H1 (cell line): Measurements from ENCODE around the gene DNTT. TPM values are rescaled to one million over a fixed set of nuclear protein-coding genes. Genes with fewer than 3 reads are reported as not detected.
A peak's percentile ranks its signal among the peaks of the same experiment; 100 is the strongest.

Source experiments
- CTCF ChIA-PET: fragments of 300-600 bp; sonication (Branson Sonifier 250); formaldehyde crosslinking; loops from one replicate; lab custom pipeline; 2021; ENCODE audit not compliant: partially characterized antibody; lab: Charles Lee
- POLR2A ChIA-PET: fragments of 300-600 bp; sonication (Branson Sonifier 250); formaldehyde crosslinking; loops from one replicate; lab custom pipeline; 2021; ENCODE audit warnings: inconsistent platforms; ENCODE audit not compliant: partially characterized antibody; lab: Charles Lee
- DNase-seq, 2 experiments: peaks; one replicate each; pipeline versions ENCODE4 v3.0.0 to v3.0.0-alpha.2; 2010 to 2022; ENCODE audit warnings: low spot score in 2 of 2, low read depth in 1 of 2, mixed read lengths in 1 of 2
- FAIRE-seq: peaks from 2 replicates; lab custom pipeline; 2011; peaks lifted over from hg19 to GRCh38; lab: Jason Lieb, UNC
- H2AFZ ChIP-seq: 2 replicates; pipeline ENCODE4 v1.8.1; 2012; ENCODE audit warnings: low read length, inconsistent platforms
- H2AK5ac ChIP-seq: 2 replicates; pipeline ENCODE4 v1.6.1; 2013; ENCODE audit warnings: low read depth, low read length
- H2BK120ac ChIP-seq: replicated peaks from 2 replicates; pipeline ENCODE3; 2013; ENCODE audit warnings: low read depth, low read length, inconsistent platforms
- H2BK12ac ChIP-seq: 2 replicates; pipeline ENCODE4 v1.6.1; 2013; ENCODE audit warnings: low read depth, low read length
- H2BK15ac ChIP-seq: 2 replicates; pipeline ENCODE4 v1.6.1; 2013; ENCODE audit warnings: low read length
- H2BK20ac ChIP-seq: 2 replicates; pipeline ENCODE4 v1.6.1; 2013; ENCODE audit warnings: low read length
- H2BK5ac ChIP-seq: 2 replicates; pipeline ENCODE4 v1.6.1; 2013; ENCODE audit warnings: low read depth, low read length
- H3K14ac ChIP-seq: 2 replicates; pipeline ENCODE4 v1.6.1; 2013; ENCODE audit warnings: inconsistent platforms; ENCODE audit not compliant: insufficient read length
- H3K18ac ChIP-seq: 2 replicates; pipeline ENCODE4 v1.6.1; 2013; ENCODE audit warnings: low read length; ENCODE audit errors: extremely low read depth
- H3K23ac ChIP-seq: 2 replicates; pipeline ENCODE4 v1.6.1; 2013; ENCODE audit warnings: inconsistent platforms; ENCODE audit not compliant: insufficient read length
- H3K23me2 ChIP-seq: 2 replicates; pipeline ENCODE4 v1.6.1; 2013; ENCODE audit warnings: low read depth, low read length
- H3K27ac ChIP-seq: 2 replicates; pipeline ENCODE4 v1.6.1; 2011; ENCODE audit warnings: low read depth, low read length, inconsistent platforms
- H3K27me3 ChIP-seq, 4 experiments: replicated peaks in 1 of 4; 1 replicate in 1 of 4; 2 replicates in 3 of 4; pipeline versions ENCODE4 v1.6.1 to v1.8.1; 2011 to 2013; ENCODE audit warnings: low read length in 3 of 4, mild to moderate bottlenecking in 3 of 4, inconsistent platforms in 2 of 4, mixed read lengths in 2 of 4, moderate library complexity in 1 of 4; ENCODE audit not compliant: control insufficient read depth in 3 of 4, insufficient read depth in 3 of 4; ENCODE audit errors: extremely low read depth in 1 of 4
- H3K36me3 ChIP-seq, 4 experiments: 2 replicates each; pipeline versions ENCODE4 v1.6.1 to v1.8.1; 2011 to 2013; ENCODE audit warnings: mild to moderate bottlenecking in 4 of 4, low read length in 3 of 4, moderate library complexity in 2 of 4, control low read depth in 1 of 4, inconsistent platforms in 1 of 4; ENCODE audit not compliant: insufficient read depth in 4 of 4, control insufficient read depth in 2 of 4
- H3K4ac ChIP-seq: replicated peaks from 2 replicates; pipeline ENCODE3; 2013; ENCODE audit warnings: low read length, low read depth, mixed read lengths, inconsistent platforms; ENCODE audit not compliant: insufficient read length
- H3K4me1 ChIP-seq, 4 experiments: replicated peaks in 1 of 4; 1 replicate in 1 of 4; 2 replicates in 3 of 4; pipeline versions ENCODE4 v1.6.1 to v1.8.1; 2011 to 2013; ENCODE audit warnings: low read length in 3 of 4, inconsistent platforms in 2 of 4, mixed read lengths in 1 of 4; ENCODE audit not compliant: insufficient read depth in 4 of 4, control insufficient read depth in 3 of 4
- H3K4me2 ChIP-seq, 2 experiments: 2 replicates each; pipeline versions ENCODE4 v1.6.1 to v1.8.1; 2011 to 2013; ENCODE audit warnings: low read depth in 2 of 2, low read length in 2 of 2, control low read depth in 1 of 2, inconsistent platforms in 1 of 2, mild to moderate bottlenecking in 1 of 2; ENCODE audit not compliant: insufficient read depth in 1 of 2
- H3K4me3 ChIP-seq, 4 experiments: fragments of 200-600, 300-600 bp in 1 of 4; sonication (generic), shearing (Covaris generic), sonication (Bioruptor Twin) in 1 of 4; 2 replicates each; pipeline versions ENCODE4 v1.5.1 to v1.8.1; 2011 to 2016; ENCODE audit warnings: low read length in 4 of 4, low read depth in 3 of 4, control low read depth in 2 of 4, inconsistent platforms in 2 of 4, mild to moderate bottlenecking in 2 of 4, mixed read lengths in 1 of 4, moderate library complexity in 1 of 4; ENCODE audit not compliant: insufficient read depth in 2 of 4; ENCODE audit errors: extremely low read depth in 1 of 4
- H3K56ac ChIP-seq: replicated peaks from 2 replicates; pipeline ENCODE3; 2013; ENCODE audit warnings: low read depth, mild to moderate bottlenecking, mixed read lengths, low read length, inconsistent platforms; ENCODE audit not compliant: insufficient read length
- H3K79me1 ChIP-seq: 2 replicates; pipeline ENCODE4 v1.6.1; 2013; ENCODE audit warnings: low read depth, low read length, control low read depth
- H3K79me2 ChIP-seq, 2 experiments: 2 replicates each; pipeline versions ENCODE4 v1.6.1 to v1.8.1; 2012 to 2013; ENCODE audit warnings: low read length in 2 of 2, mild to moderate bottlenecking in 2 of 2, inconsistent platforms in 1 of 2; ENCODE audit not compliant: insufficient read depth in 2 of 2, control insufficient read depth in 1 of 2
- H3K9ac ChIP-seq, 4 experiments: replicated peaks in 1 of 4; 1 replicate in 1 of 4; 2 replicates in 3 of 4; pipeline versions ENCODE4 v1.6.1 to v1.8.1; 2011 to 2013; ENCODE audit warnings: low read depth in 3 of 4, low read length in 3 of 4, control low read depth in 2 of 4, mild to moderate bottlenecking in 2 of 4, moderate library complexity in 2 of 4, inconsistent platforms in 1 of 4; ENCODE audit errors: extremely low read depth in 1 of 4
- H3K9me3 ChIP-seq, 2 experiments: 2 replicates each; pipeline versions ENCODE4 v1.6.1 to v1.8.1; 2012 to 2013; ENCODE audit warnings: mild to moderate bottlenecking in 2 of 2, moderate library complexity in 2 of 2, control low read depth in 1 of 2, inconsistent platforms in 1 of 2, low read depth in 1 of 2, low read length in 1 of 2, mixed read lengths in 1 of 2; ENCODE audit not compliant: insufficient read depth in 2 of 2
- H4K20me1 ChIP-seq, 2 experiments: replicated peaks in 1 of 2; 2 replicates each; pipeline versions ENCODE3 to v1.8.1; 2011 to 2013; ENCODE audit warnings: inconsistent platforms in 2 of 2, low read length in 2 of 2, mild to moderate bottlenecking in 1 of 2; ENCODE audit not compliant: insufficient read depth in 2 of 2, control insufficient read depth in 1 of 2
- H4K5ac ChIP-seq: 2 replicates; pipeline ENCODE4 v1.6.1; 2013; ENCODE audit warnings: low read length, low read depth, mixed read lengths, inconsistent platforms; ENCODE audit not compliant: insufficient read length
- H4K8ac ChIP-seq: 2 replicates; pipeline ENCODE4 v1.8.0; 2013; ENCODE audit warnings: mild to moderate bottlenecking, moderate library complexity, low read length, inconsistent platforms; ENCODE audit not compliant: insufficient read depth; ENCODE audit errors: extremely low read depth
- H4K91ac ChIP-seq: replicated peaks from 2 replicates; pipeline ENCODE3; 2013; ENCODE audit warnings: low read length, mixed read lengths, inconsistent platforms; ENCODE audit not compliant: insufficient read length
- CHD1 ChIP-seq: IDR thresholded peaks from 2 replicates; pipeline ENCODE4 v1.6.1; 2012; ENCODE audit warnings: low read depth, low read length, improper control_type of control experiment
- CHD2 ChIP-seq: IDR thresholded peaks from 2 replicates; pipeline ENCODE4 v1.6.1; 2012; ENCODE audit warnings: low read length, improper control_type of control experiment
- CTBP2 ChIP-seq: IDR thresholded peaks from 2 replicates; pipeline ENCODE4 v1.7.0; 2011; ENCODE audit warnings: borderline replicate concordance, mild to moderate bottlenecking, moderate library complexity, mixed read lengths, low read length; ENCODE audit not compliant: insufficient read depth, insufficient read length
- GABPA ChIP-seq: IDR thresholded peaks from 2 replicates; pipeline ENCODE4 v1.6.1; 2011; ENCODE audit warnings: mild to moderate bottlenecking, low read length, moderate library complexity, borderline replicate concordance; ENCODE audit not compliant: insufficient read depth
- GTF2F1 ChIP-seq: IDR thresholded peaks from 2 replicates; pipeline ENCODE4 v1.6.1; 2012; ENCODE audit warnings: low read depth, low read length, improper control_type of control experiment, borderline replicate concordance
- POU5F1 ChIP-seq: IDR thresholded peaks from 2 replicates; pipeline ENCODE4 v1.6.1; 2011; ENCODE audit warnings: low read depth, mild to moderate bottlenecking, low read length, moderate library complexity
- SIN3A ChIP-seq, 2 experiments: IDR thresholded peaks in 1 of 2; conservative IDR thresholded peaks in 1 of 2; 2 replicates each; pipeline ENCODE4 v1.6.1; 2011 to 2012; ENCODE audit warnings: low read length in 2 of 2, improper control_type of control experiment in 1 of 2, low read depth in 1 of 2, mild to moderate bottlenecking in 1 of 2
- SIX5 ChIP-seq: IDR thresholded peaks from 2 replicates; pipeline ENCODE4 v1.6.1; 2011; ENCODE audit warnings: mild to moderate bottlenecking, low read depth, low read length
- SP2 ChIP-seq: IDR thresholded peaks from 2 replicates; pipeline ENCODE4 v1.6.1; 2012; ENCODE audit warnings: mild to moderate bottlenecking, low read length, inconsistent platforms
- SUZ12 ChIP-seq: fragments of 200-600 bp; sonication (generic); IDR thresholded peaks from 2 replicates; pipeline ENCODE4 v1.6.1; 2012; ENCODE audit warnings: mild to moderate bottlenecking, inconsistent platforms, low read length, moderate library complexity, mixed read lengths
- TAF1 ChIP-seq: IDR thresholded peaks from 2 replicates; pipeline ENCODE4 v1.6.1; 2011; ENCODE audit warnings: mild to moderate bottlenecking, low read depth, low read length
- WGBS, 2 experiments: shearing (Covaris generic) in 1 of 2; methylation state at CpG; one replicate each; pipeline versions ENCODE4 v1.1.6 to v1.1.7; 2013 to 2015; ENCODE audit warnings: low lambda C conversion rate in 2 of 2, mixed read lengths in 2 of 2, inconsistent platforms in 1 of 2, low coverage in 1 of 2, missing lambda C conversion rate in 1 of 2; ENCODE audit not compliant: insufficient replicate concordance in 2 of 2, insufficient coverage in 1 of 2, insufficient read length in 1 of 2; ENCODE audit errors: extremely low coverage in 1 of 2, missing lambda C conversion rate in 1 of 2; 5-methylcytosine and 5-hydroxymethylcytosine counted together
- polyA plus RNA-seq, 7 experiments: library from polyadenylated mRNA; depleted of rRNA in 3 of 7; stranded (reverse) in 5 of 7; unstranded in 2 of 7; fragments of >200 nt in 5 of 7; fragments of 200-250 nt in 2 of 7; gene quantifications; 1 replicate in 5 of 7; 2 replicates in 1 of 7; 4 replicates in 1 of 7; pipeline versions ENCODE4 v1.2.1 to v1.2.3, GENCODE V29; 2011 to 2013; ENCODE audit warnings: missing spikeins in 2 of 7, mixed read lengths in 2 of 7
- total RNA-seq: library from RNA; stranded (reverse); fragmentation: NEBNext Ultra II Directional; extraction: Animal tissue kit (Norgen Biotek cat#: 25700); gene quantifications from 2 replicates; pipeline ENCODE4 v1.2.1, GENCODE V29; 2021

Gene DNTT
- total and polyA plus RNA-seq, 2 of the 8 experiments (the other 6 are each of a cell fraction or from before 2014, with no cell fraction given), result not detected

DNA sequence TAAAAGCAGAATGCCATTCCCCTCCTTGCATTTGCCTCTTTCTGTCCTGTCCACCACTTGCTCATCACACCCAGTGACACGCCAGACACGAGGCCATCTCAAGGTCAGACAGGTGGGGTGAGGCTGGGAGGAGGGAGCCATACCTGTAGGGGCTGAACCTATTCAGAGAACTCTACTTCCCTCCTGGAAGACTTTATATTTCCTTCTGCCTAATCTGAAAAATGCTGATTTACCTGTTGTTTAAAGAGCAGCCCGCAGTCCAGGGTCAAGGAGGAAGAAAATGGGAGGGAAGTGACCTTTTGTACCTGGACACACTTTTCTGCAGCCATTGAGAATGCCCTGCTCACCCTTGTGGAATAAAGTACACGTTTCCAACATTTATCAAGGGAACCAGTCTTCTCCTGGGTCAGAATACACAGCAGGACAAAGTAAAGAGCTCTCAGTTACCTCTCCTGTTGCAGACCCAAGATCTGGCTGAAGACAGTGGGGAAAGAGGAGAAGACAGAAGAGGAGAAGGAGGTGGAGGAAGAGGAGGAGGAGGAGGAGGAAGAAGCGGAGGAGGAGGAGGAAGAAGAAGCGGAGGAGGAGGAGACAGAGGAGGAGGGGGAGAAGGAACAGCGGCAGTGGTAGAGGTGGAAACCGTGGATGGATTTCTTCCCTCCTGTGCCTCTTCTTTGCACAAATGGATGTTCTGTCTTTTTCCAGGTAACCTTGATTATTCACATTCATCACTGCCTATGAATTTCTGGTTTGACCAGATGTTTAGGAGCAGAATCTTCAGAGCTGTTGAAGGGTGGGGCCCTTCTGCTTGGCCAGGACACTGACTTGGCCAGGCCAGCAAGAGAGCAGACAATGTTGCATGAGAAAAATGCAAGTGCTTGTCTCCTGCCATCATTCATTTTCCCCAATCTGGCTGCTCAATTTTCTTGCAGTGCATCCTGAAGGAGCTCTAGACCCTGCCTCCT lies 31.6 kb upstream of the DNTT start:
- Histone ChIP-seq H3K18ac (no peak overlapping the region), H4K8ac (no peak overlapping the region), H4K20me1 (no peaks in the 10 kb centered on the region), H3K14ac (no peak overlapping the region), H4K91ac (no peak overlapping the region), H2BK12ac (no peak overlapping the region), H3K27ac (no peak overlapping the region), H3K23ac (no peak overlapping the region), H2AFZ (0 out of 2 replicates have a peak overlapping the region, but pooled peaks have one; percentile 18), H2BK20ac (peak overlapping the region; percentile 40; the same call in 1 of the 2 replicates), H3K4me1 (no peaks in the 10 kb centered on the region), H2AK5ac (no peak overlapping the region), H3K23me2 (no peaks in the 10 kb centered on the region), H3K79me2 (no peaks in the 10 kb centered on the region), H2BK5ac (no peak overlapping the region), H3K4me2 (no peak overlapping the region), H3K56ac (no peak overlapping the region), H3K9me3 (no peaks in the 10 kb centered on the region), H4K5ac (no peak overlapping the region), H2BK120ac (no peak overlapping the region), H2BK15ac (no peak overlapping the region), H3K4ac (no peak overlapping the region), H3K79me1 (no peaks in the 10 kb centered on the region), H3K27me3 (no peaks in the 10 kb centered on the region), H3K4me3 (no peak overlapping the region), H3K9ac (no peak overlapping the region), H3K36me3 (no peaks in the 10 kb centered on the region)
- WGBS, 2 experiments, result 57 to 85% methylated on average over 1 to 8 of the region's 8 CpGs
- DNase-seq (no peak), FAIRE-seq (no peak)
- CTCF ChIA-PET, result interaction anchor here (0.8 to 1.4 kb wide), 5 partner anchors 37 to 68 kb away, joined by 3 read pairs; no protein-coding TSS in a partner anchor
- POLR2A ChIA-PET, result interaction anchor here (0.6 kb wide), 1 partner anchor 26 kb away, joined by 3 read pairs; no protein-coding TSS in a partner anchor
- TF ChIP-seq GTF2F1 (no peak), SP2 (no peak), CTBP2 (no peak), GABPA (no peak), SUZ12 (no peak), CHD1 (no peak), SIX5 (no peak), SIN3A (conservative IDR thresholded peaks at IDR 0.05 in 1 of 2, IDR thresholded peaks at IDR 0.05 in 1 of 2; ENCODE audit: low read depth in 1 of 2, low read length in 2 of 2) (no peak), CHD2 (no peak), POU5F1 (no peak), TAF1 (no peak)
